Activated CD4-positive, alpha-beta T cell treated with anti-CD3 and anti-CD28 coated beads for 24 hours (primary cell): ENCODE data around the gene EIF1AD.
A peak's percentile ranks its signal among the peaks of the same experiment; 100 is the strongest.

ENCODE experiments used
- DNase-seq, 2 donors: peaks; one replicate each; pipeline ENCODE4 v3.0.0-alpha.2; 2020; ENCODE audit warnings: low read depth in 2 of 2

Gene EIF1AD

GRCh38 chr11:66004186-66004585 is 2.2 kb upstream of the EIF1AD start:
- no peak for DNase-seq

GRCh38 chr11:66003291-66003690 is 1.3 kb upstream of the EIF1AD start:
- no peak for DNase-seq

GRCh38 chr11:66002648-66003225 is 780 bp upstream of the EIF1AD start:
- no peak for DNase-seq

- DNase-seq = no peak
Measured at GRCh38 chr11:65997286-65997685, 4.7 kb downstream of the EIF1AD start.

GRCh38 chr11:65992056-65992455 is 9.9 kb downstream of the EIF1AD start:
- no peak for DNase-seq

- DNase-seq = peak; percentile 88 to 90
Measured at GRCh38 chr11:65988791-65989592, 13.0 kb downstream of the EIF1AD start.

- DNase-seq = no peak
Measured at GRCh38 chr11:65987336-65987735, 14.6 kb downstream of the EIF1AD start.

- DNase-seq = no peak
Measured at GRCh38 chr11:65983589-65983987, 18.4 kb downstream of the EIF1AD start.

GRCh38 chr11:65982824-65983588 is 19.0 kb downstream of the EIF1AD start:
- no peak for DNase-seq

GRCh38 chr11:65981972-65982823 is 19.8 kb downstream of the EIF1AD start:
- DNase-seq = no peak

- no peak for DNase-seq
Measured at GRCh38 chr11:65981101-65981740, 20.7 kb downstream of the EIF1AD start.

GRCh38 chr11:65979261-65979759 is 22.6 kb downstream of the EIF1AD start:
- DNase-seq = no peak

- DNase-seq = no peak
Measured at GRCh38 chr11:65978391-65979238, 23.3 kb downstream of the EIF1AD start.

GRCh38 chr11:65977621-65978390 is 24.2 kb downstream of the EIF1AD start:
- DNase-seq = no peak

GRCh38 chr11:65976216-65977176 is 25.5 kb downstream of the EIF1AD start:
- no peak for DNase-seq

GRCh38 chr11:65975771-65976170 is 26.2 kb downstream of the EIF1AD start:
- DNase-seq = no peak

GRCh38 chr11:65973439-65974110 is 28.4 kb downstream of the EIF1AD start:
- no peak for DNase-seq

- DNase-seq = no peak
Measured at GRCh38 chr11:65972116-65972515, 29.8 kb downstream of the EIF1AD start.
